HL-60 (cell line): Measurements from ENCODE around the gene PLEKHA8.

Source experiments
- DNase-seq, 2 experiments: peaks; one replicate each; pipeline ENCODE4 v3.0.0-alpha.2; 2010 to 2020; ENCODE audit warnings: low read depth in 1 of 2, low spot score in 1 of 2
- H3K27ac ChIP-seq: fragments of 250-450 bp; sonication (Bioruptor Pico); replicated peaks from 2 replicates; pipeline ENCODE4 v1.5.1; 2020; ENCODE audit warnings: mild to moderate bottlenecking, moderate library complexity
- H3K27me3 ChIP-seq: fragments of 250-450 bp; sonication (Bioruptor Pico); 2 replicates; pipeline ENCODE4 v1.5.1; 2021; ENCODE audit warnings: mild to moderate bottlenecking, moderate library complexity; ENCODE audit not compliant: insufficient read depth, poor library complexity, severe bottlenecking
- H3K4me3 ChIP-seq: replicated peaks from 2 replicates; pipeline ENCODE4 v1.5.1; 2011; ENCODE audit warnings: mild to moderate bottlenecking, control low read depth, low read length; ENCODE audit not compliant: insufficient read depth
- GABPA ChIP-seq: IDR thresholded peaks from 2 replicates; pipeline ENCODE4 v1.6.1; 2012; ENCODE audit warnings: low read depth
- POLR2AphosphoS5 ChIP-seq: IDR thresholded peaks from 2 replicates; pipeline ENCODE4 v1.6.1; 2012; ENCODE audit warnings: low read depth
- SPI1 ChIP-seq: IDR thresholded peaks from 2 replicates; pipeline ENCODE4 v1.6.1; 2012; ENCODE audit warnings: low read depth, mild to moderate bottlenecking, borderline replicate concordance
- TF ChIP-seq, protein P1 (sequence below): IDR thresholded peaks from one replicate; pipeline ENCODE4 v1.5.1; 2011; ENCODE audit warnings: low read length, control low read depth, inconsistent platforms; ENCODE audit not compliant: insufficient read depth
- TF ChIP-seq, protein P2 (sequence below): IDR thresholded peaks from 2 replicates; pipeline ENCODE4 v1.6.1; 2012; ENCODE audit warnings: low read depth; ENCODE audit not compliant: insufficient replicate concordance

Gene PLEKHA8

DNA sequence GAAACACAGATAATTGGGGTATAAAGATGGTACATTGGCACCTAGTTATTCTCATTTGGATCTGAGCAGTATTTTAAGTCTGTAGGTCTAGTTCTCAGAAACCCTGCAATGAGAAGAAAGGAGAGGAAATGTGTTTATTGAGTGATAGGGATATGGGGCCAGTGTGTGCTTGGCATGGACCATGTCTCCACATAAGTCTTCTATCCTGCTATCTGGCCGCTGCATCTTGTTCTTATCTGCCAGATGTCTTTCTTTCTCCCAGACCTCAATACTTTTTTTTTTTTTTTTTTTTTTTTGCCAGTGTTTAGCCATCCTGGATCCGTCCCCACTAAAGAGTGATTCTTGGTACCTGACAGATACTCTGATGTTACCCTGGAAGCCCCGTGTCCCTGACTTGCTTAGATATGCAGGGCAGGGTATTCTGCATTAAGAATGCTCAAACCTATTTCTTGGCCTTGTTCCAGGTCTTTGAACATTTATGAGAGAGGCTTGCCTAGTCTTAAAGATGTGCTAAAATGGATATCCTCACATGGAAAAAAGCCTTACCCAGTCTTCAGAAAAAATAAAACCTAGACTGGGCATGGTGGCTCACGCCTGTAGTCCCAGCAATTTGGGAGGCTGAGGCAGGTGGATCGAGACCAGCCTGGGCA, 116.6 kb downstream of the PLEKHA8 start:
- no peaks in the 10 kb centered on the region for H3K27me3 ChIP-seq
- no peak for TF ChIP-seq GABPA
- TF ChIP-seq, protein P1, sequence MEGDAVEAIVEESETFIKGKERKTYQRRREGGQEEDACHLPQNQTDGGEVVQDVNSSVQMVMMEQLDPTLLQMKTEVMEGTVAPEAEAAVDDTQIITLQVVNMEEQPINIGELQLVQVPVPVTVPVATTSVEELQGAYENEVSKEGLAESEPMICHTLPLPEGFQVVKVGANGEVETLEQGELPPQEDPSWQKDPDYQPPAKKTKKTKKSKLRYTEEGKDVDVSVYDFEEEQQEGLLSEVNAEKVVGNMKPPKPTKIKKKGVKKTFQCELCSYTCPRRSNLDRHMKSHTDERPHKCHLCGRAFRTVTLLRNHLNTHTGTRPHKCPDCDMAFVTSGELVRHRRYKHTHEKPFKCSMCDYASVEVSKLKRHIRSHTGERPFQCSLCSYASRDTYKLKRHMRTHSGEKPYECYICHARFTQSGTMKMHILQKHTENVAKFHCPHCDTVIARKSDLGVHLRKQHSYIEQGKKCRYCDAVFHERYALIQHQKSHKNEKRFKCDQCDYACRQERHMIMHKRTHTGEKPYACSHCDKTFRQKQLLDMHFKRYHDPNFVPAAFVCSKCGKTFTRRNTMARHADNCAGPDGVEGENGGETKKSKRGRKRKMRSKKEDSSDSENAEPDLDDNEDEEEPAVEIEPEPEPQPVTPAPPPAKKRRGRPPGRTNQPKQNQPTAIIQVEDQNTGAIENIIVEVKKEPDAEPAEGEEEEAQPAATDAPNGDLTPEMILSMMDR, result no peak
- no peak for TF ChIP-seq POLR2AphosphoS5
- TF ChIP-seq SPI1, result no peak
- TF ChIP-seq, protein P2, sequence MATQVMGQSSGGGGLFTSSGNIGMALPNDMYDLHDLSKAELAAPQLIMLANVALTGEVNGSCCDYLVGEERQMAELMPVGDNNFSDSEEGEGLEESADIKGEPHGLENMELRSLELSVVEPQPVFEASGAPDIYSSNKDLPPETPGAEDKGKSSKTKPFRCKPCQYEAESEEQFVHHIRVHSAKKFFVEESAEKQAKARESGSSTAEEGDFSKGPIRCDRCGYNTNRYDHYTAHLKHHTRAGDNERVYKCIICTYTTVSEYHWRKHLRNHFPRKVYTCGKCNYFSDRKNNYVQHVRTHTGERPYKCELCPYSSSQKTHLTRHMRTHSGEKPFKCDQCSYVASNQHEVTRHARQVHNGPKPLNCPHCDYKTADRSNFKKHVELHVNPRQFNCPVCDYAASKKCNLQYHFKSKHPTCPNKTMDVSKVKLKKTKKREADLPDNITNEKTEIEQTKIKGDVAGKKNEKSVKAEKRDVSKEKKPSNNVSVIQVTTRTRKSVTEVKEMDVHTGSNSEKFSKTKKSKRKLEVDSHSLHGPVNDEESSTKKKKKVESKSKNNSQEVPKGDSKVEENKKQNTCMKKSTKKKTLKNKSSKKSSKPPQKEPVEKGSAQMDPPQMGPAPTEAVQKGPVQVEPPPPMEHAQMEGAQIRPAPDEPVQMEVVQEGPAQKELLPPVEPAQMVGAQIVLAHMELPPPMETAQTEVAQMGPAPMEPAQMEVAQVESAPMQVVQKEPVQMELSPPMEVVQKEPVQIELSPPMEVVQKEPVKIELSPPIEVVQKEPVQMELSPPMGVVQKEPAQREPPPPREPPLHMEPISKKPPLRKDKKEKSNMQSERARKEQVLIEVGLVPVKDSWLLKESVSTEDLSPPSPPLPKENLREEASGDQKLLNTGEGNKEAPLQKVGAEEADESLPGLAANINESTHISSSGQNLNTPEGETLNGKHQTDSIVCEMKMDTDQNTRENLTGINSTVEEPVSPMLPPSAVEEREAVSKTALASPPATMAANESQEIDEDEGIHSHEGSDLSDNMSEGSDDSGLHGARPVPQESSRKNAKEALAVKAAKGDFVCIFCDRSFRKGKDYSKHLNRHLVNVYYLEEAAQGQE, result no peak
- no peak overlapping the region for H3K4me3 ChIP-seq
- no peak for DNase-seq
- H3K27ac ChIP-seq, result no peak overlapping the region

DNA sequence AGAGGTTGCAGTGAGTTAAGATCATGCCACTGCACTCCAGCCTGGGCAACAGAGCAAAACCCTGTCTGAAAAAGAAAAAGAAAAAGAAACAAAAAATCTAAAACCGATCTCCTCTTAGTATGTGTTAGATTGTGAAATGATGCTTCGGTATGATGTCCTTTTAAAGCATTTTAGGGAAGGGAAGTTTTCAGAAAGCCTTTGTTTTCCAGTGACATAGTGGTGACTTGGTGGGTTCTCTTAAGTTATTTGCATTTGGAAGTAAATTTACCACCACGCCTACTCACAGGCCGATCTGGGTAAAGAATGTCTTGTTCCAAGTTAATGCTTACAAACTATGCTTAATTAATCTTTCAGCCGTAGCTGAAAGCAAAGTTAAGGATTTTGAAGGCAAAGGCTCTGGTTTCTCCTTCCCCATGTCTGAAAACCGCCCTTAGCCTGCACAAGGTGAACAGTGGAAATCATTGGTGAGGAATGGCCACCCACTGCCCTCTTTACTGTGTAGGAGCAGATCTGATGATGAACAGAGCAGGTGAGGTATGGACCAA, 117.3 kb downstream of the PLEKHA8 start:
- H3K27ac ChIP-seq, result no peak overlapping the region
- TF ChIP-seq, protein P1, result no peak
- no peak for TF ChIP-seq SPI1
- TF ChIP-seq POLR2AphosphoS5, result no peak
- TF ChIP-seq GABPA, result no peak
- TF ChIP-seq, protein P2, result no peak

DNA sequence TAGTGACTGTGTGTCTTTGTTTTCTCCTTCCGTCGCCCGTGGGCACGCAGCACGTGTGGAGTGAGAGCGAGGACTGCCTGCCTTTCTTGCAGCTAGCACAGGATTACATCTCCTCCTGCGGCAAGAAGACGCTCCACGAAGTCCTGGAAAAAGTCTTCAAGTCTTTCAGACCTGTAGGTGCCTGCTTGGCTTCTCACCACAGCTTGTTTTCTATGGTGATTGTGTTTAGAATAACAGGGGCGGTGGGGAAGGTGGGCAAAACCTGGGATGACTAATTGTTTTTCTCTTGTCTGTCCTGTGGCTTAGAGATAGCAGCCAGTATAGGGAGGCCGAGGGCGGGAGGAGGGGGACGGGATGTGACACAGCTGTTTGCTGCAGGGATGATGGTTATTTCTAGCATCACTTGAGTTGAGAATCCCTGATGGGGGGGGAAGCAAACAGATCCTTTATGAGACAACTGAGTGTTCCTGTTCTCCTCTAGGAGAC, 118.0 kb downstream of the PLEKHA8 start:
- TF ChIP-seq POLR2AphosphoS5, result no peak
- TF ChIP-seq, protein P1, result no peak
- no peak overlapping the region for H3K27ac ChIP-seq
- DNase-seq, result no peak
- H3K4me3 ChIP-seq, result no peak overlapping the region
- no peaks in the 10 kb centered on the region for H3K27me3 ChIP-seq

More for the DNA sequence above, 117.3 kb downstream of the PLEKHA8 start:
- no peak for DNase-seq
- no peaks in the 10 kb centered on the region for H3K27me3 ChIP-seq
- H3K4me3 ChIP-seq, result no peak overlapping the region

DNA sequence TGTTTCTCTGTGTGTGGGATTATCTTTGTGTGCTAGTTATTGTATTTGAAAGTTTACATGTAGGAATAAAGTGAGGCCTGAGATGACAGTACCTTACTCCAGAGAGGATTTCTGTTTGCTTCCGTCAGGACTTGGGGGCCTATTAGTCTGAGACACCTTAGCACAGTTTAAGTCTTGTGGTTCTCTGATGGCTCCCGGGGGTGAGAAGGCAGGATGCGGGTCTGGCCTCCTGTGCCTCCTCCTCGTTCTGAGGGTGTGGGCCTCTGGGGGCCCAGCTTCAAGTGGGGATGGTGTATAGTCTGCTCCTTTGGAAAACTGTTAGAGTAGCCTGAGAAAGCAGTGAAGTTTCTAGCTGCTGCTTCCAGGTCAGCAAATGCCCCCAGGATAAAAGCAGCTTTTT, 119.0 kb downstream of the PLEKHA8 start:
- Histone ChIP-seq H3K4me3 (no peak overlapping the region), H3K27me3 (no peaks in the 10 kb centered on the region), H3K27ac (no peak overlapping the region)
- no peak for TF ChIP-seq GABPA
- TF ChIP-seq, protein P1, result no peak
- TF ChIP-seq POLR2AphosphoS5, result no peak
- no peak for TF ChIP-seq SPI1
- TF ChIP-seq, protein P2, result no peak
- no peak for DNase-seq
